Left lung (tissue), 10 donors: Measurements from ENCODE around the gene DNPH1. TPM values are rescaled to one million over a fixed set of nuclear protein-coding genes. Genes with fewer than 3 reads are reported as not detected.

Experiments
- ATAC-seq: fragments of 200-7000 bp; cut with Tn5 transposase; one replicate; pipeline ENCODE4 v1.9.1; 2020; ENCODE audit warnings: moderate library complexity
- DNase-seq, 4 donors: peaks; one replicate each; pipeline ENCODE4 v3.0.0-alpha.2; 2013 to 2020
- H3K27ac ChIP-seq, 2 donors: fragments of 200-600 bp; sonication (generic) in 1 of 2; one replicate each; pipeline versions ENCODE4 v1.5.0 to v1.8.0; 2020 to 2021
- H3K27me3 ChIP-seq, 2 donors: fragments of 200-600 bp; sonication (generic) in 1 of 2; one replicate each; pipeline versions ENCODE4 v1.5.0 to v1.8.0; 2020 to 2021
- H3K36me3 ChIP-seq, 2 donors: fragments of 200-600 bp; sonication (generic) in 1 of 2; one replicate each; pipeline versions ENCODE4 v1.5.0 to v1.8.0; 2020 to 2021
- H3K4me1 ChIP-seq, 2 donors: fragments of 200-600 bp; one replicate each; pipeline ENCODE4 v1.8.0; 2021
- H3K4me3 ChIP-seq, 2 donors: fragments of 200-600 bp; sonication (generic) in 1 of 2; one replicate each; pipeline versions ENCODE4 v1.5.0 to v1.8.0; 2020 to 2021; ENCODE audit warnings: mild to moderate bottlenecking in 1 of 2
- H3K9me3 ChIP-seq, 2 donors: fragments of 200-600 bp; sonication (generic) in 1 of 2; one replicate each; pipeline versions ENCODE4 v1.5.0 to v1.8.0; 2020 to 2021
- intact Hi-C, 2 donors: fragments of 100-400 bp; cut with DNase I; formaldehyde crosslinking; loops; one replicate each; pipeline versions ENCODE4 v1.11.2 to v1.14.2; 2022
- polyA plus RNA-seq, 6 donors: library from polyadenylated mRNA; unstranded; fragments of 120-200 nt; gene quantifications; one replicate each; pipeline ENCODE4 v1.2.1, GENCODE V29; 2013; ENCODE audit not compliant: insufficient read length in 6 of 6
- total RNA-seq, 2 donors: library from RNA; stranded (reverse); fragmentation: NEBNext Ultra II Directional; extraction: Animal tissue kit (Norgen Biotek cat#: 25700); gene quantifications; one replicate each; pipeline ENCODE4 v1.2.1, GENCODE V29; 2021
- TF ChIP-seq, protein P1 (sequence below), 2 donors: fragments of 200-600 bp; sonication (generic) in 1 of 2; IDR thresholded peaks; one replicate each; pipeline versions ENCODE4 v1.5.0 to v1.8.0; 2021; ENCODE audit warnings: antibody characterized with exemption in 2 of 2
- donor health status: DM: no; HTN: yes; CAD: no.
- donor health status: DM: no; HTN: no; CAD: no.

DNPH1 gene
- total and polyA plus RNA-seq, 8 donors, result 26.4 to 49.6 (median 32.9) TPM

DNA sequence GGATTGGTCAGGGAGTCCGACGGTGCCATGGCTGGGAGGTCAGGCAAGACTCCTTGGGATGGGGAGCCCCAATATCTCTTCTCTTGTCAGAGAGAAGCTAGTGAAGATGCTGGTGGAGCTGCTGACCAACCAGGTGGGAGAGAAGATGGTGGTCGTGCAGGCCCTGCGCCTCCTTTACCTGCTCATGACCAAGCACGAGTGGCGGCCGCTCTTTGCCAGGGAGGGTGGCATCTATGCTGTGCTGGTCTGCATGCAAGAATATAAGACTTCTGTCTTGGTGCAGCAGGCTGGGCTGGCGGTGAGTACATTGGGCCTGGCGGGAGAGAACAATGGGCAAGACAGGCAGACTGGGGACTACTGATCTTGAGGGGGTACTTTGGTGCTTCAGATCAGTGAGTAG lies 36.4 kb downstream of the DNPH1 start:
- Histone ChIP-seq H3K4me1 (no peaks in the 10 kb centered on the region), H3K9me3 (no peaks in the 10 kb centered on the region), H3K4me3 (no peak overlapping the region), H3K36me3 (peaks cover 0 to 78% of the 10 kb centered on the region in 2 donors), H3K27ac (no peak overlapping the region), H3K27me3 (no peaks in the 10 kb centered on the region)
- ATAC-seq, result no peak
- intact Hi-C loops, result no loop called here
- TF ChIP-seq, protein P1, sequence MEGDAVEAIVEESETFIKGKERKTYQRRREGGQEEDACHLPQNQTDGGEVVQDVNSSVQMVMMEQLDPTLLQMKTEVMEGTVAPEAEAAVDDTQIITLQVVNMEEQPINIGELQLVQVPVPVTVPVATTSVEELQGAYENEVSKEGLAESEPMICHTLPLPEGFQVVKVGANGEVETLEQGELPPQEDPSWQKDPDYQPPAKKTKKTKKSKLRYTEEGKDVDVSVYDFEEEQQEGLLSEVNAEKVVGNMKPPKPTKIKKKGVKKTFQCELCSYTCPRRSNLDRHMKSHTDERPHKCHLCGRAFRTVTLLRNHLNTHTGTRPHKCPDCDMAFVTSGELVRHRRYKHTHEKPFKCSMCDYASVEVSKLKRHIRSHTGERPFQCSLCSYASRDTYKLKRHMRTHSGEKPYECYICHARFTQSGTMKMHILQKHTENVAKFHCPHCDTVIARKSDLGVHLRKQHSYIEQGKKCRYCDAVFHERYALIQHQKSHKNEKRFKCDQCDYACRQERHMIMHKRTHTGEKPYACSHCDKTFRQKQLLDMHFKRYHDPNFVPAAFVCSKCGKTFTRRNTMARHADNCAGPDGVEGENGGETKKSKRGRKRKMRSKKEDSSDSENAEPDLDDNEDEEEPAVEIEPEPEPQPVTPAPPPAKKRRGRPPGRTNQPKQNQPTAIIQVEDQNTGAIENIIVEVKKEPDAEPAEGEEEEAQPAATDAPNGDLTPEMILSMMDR (IDR thresholded peaks at IDR 0.05), result no peak
- no peak for DNase-seq

DNA sequence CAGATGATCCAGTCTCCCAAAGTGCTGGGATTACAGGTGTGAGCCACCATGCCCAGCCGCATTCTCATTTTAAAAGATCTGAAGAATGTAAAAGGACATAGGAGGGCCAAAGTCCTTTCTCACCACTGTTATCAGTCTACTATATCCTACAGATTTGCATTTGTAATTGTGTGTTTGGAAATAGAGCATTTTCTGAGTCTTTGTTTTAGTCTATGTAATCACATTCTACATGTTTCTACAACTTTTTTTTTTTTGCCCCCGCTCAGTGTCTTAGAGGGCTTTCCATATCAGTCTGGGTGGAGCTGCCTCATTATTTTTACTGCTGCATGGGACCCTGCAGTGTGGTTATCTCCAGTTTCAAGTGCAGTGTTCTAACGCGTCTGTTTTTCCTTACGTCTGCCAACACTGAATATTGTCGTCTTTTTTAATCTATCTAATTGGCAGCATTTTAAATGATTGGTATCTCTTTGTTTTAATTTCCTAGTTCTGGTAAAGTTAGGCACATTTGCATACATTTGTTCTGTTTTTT lies 39.4 kb downstream of the DNPH1 start:
- TF ChIP-seq, protein P1 (IDR thresholded peaks at IDR 0.05), result no peak
- Histone ChIP-seq H3K27ac (no peak overlapping the region), H3K27me3 (no peaks in the 10 kb centered on the region), H3K36me3 (peaks cover 0 to 77% of the 10 kb centered on the region in 2 donors), H3K4me3 (no peak overlapping the region), H3K9me3 (no peaks in the 10 kb centered on the region), H3K4me1 (no peaks in the 10 kb centered on the region)
- no peak for DNase-seq
- intact Hi-C loops, result no loop called here
- no peak for ATAC-seq

DNA sequence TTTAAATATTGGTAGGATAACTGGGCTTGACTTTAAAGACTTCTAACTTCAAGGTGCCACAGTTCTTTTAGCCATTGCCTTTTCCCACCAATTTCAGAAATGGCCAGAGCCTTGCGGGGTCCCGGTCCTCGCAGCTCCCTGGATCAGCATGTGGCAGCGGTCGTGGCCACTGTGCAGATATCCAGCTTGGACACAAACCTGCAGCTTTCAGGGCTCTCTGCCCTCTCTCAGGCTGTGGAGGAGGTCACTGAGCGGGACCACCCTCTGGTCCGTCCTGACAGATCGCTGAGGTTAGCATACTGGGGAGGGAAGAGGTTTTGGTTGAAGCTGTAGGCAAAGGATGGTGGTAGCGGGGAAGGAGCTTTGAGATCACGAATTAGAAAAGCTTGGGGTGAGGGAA lies 40.9 kb downstream of the DNPH1 start:
- ATAC-seq, result no peak
- Histone ChIP-seq H3K4me1 (peaks cover 0 to 5% of the 10 kb centered on the region in 2 donors), H3K4me3 (no peak overlapping the region), H3K27ac (no peak overlapping the region), H3K27me3 (no peaks in the 10 kb centered on the region), H3K36me3 (peaks cover 0 to 70% of the 10 kb centered on the region in 2 donors), H3K9me3 (no peaks in the 10 kb centered on the region)
- DNase-seq, result no peak
- TF ChIP-seq, protein P1 (IDR thresholded peaks at IDR 0.05), result no peak
- intact Hi-C loops, result no loop called here

DNA sequence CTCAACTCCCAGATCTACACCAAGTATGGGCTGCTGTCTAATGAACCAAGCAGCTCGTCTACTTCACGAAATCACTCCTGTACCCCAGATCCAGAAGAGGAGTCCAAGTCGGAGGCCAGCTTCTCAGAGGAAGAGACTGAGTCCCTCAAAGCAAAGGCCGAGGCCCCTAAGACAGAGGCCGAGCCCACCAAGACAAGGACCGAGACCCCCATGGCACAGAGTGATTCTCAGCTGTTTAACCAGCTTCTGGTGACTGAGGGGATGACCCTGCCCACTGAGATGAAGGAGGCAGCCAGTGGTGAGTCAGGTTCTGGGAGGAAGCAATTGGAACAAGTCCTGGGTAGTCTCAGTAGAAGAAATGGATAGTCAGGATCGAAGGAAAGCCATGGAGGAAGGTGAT lies 41.5 kb downstream of the DNPH1 start:
- Histone ChIP-seq H3K27ac (no peak overlapping the region), H3K9me3 (no peaks in the 10 kb centered on the region), H3K36me3 (peaks cover 0 to 64% of the 10 kb centered on the region in 2 donors), H3K4me3 (no peak overlapping the region), H3K27me3 (no peaks in the 10 kb centered on the region), H3K4me1 (peaks cover 4 to 11% of the 10 kb centered on the region in 2 donors)
- TF ChIP-seq, protein P1 (IDR thresholded peaks at IDR 0.05), result no peak
- DNase-seq (no peak), ATAC-seq (no peak)
- intact Hi-C loops, result no loop called here

DNA sequence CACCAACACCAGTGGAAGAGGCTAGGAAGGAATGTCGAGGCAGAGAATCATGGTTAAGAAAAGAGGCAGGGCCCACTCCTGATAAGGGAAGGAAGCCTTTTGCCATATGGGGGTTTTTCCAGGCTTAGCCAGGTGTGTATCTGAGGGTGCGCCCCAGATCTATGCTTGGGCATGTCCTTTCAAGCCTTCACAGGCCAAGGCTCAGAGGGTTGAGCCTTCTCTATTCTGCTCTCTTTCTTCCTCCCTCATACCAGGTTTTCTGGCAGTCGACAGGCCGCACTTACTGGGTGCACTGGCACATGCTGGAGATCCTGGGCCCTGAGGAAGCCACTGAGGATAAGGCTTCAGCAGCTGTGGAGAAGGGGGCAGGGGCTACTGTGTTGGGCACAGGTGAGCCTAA lies 42.6 kb downstream of the DNPH1 start:
- H3K27ac ChIP-seq, result no peak overlapping the region
- H3K36me3 ChIP-seq, result peaks cover 0 to 53% of the 10 kb centered on the region in 2 donors
- DNase-seq, result no peak
- no peak for ATAC-seq
- H3K4me1 ChIP-seq, result peaks cover 7 to 18% of the 10 kb centered on the region in 2 donors
- no peaks in the 10 kb centered on the region for H3K9me3 ChIP-seq
- intact Hi-C loops, result no loop called here
- TF ChIP-seq, protein P1 (IDR thresholded peaks at IDR 0.05), result no peak
- no peaks in the 10 kb centered on the region for H3K27me3 ChIP-seq
- no peak overlapping the region for H3K4me3 ChIP-seq
